ENCODE data around the gene MPIG6B. TPM values are rescaled to one million over a fixed set of nuclear protein-coding genes. Genes with fewer than 3 reads are reported as not detected.

Gene MPIG6B
- total RNA-seq, 2 experiments from 2014 or later = 0.15 to 0.19 TPM

- H3K4me3 Mint-ChIP-seq = no peak overlapping the region
- no peak overlapping the region for H3K27ac Mint-ChIP-seq
- no peak for DNase-seq
- no peaks in the 10 kb centered on the region for H3K9me3 Mint-ChIP-seq
- CTCF ChIA-PET = interaction anchor here (5.1 kb wide), 1 partner anchor 11 kb away, joined by 30 read pairs; no protein-coding TSS in a partner anchor
- peaks cover 8% of the 10 kb centered on the region for H3K4me1 Mint-ChIP-seq
- peaks cover 14% of the 10 kb centered on the region for H3K36me3 Mint-ChIP-seq (ENCODE audit: low read depth)
- H3K27me3 Mint-ChIP-seq = no peaks in the 10 kb centered on the region
- POLR2A ChIA-PET = no interaction called here
Measured at GRCh38 chr6:31758281-31758680, 35.1 kb downstream of the MPIG6B start.

- Mint-ChIP-seq H3K9me3 (no peaks in the 10 kb centered on the region), H3K4me3 (no peak overlapping the region), H3K4me1 (peaks cover 18% of the 10 kb centered on the region), H3K36me3 (ENCODE audit: low read depth) (peaks cover 20% of the 10 kb centered on the region), H3K27ac (no peak overlapping the region), H3K27me3 (no peaks in the 10 kb centered on the region)
- ChIA-PET CTCF (interaction anchor here (1.4 to 5.1 kb wide), 3 partner anchors 9 to 21 kb away, joined by 4 to 30 read pairs (median 5); partner anchors contain the start of gene MSH5), POLR2A (no interaction called here)
- DNase-seq = no peak
Measured at GRCh38 chr6:31760790-31761189, 37.6 kb downstream of the MPIG6B start.

GRCh38 chr6:31761343-31761742 lies 38.2 kb downstream of the MPIG6B start:
- Mint-ChIP-seq H3K36me3 (ENCODE audit: low read depth) (peaks cover 20% of the 10 kb centered on the region), H3K9me3 (no peaks in the 10 kb centered on the region), H3K4me1 (peaks cover 18% of the 10 kb centered on the region), H3K27me3 (no peaks in the 10 kb centered on the region), H3K4me3 (no peak overlapping the region), H3K27ac (no peak overlapping the region)
- POLR2A ChIA-PET = no interaction called here
- CTCF ChIA-PET = interaction anchor here (1.4 kb wide), 1 partner anchor 22 kb away, joined by 5 read pairs; the partner anchor contains the start of gene MSH5
- no peak for DNase-seq

- CTCF ChIA-PET = interaction anchor here (1.4 kb wide), 1 partner anchor 23 kb away, joined by 5 read pairs; the partner anchor contains the start of gene MSH5
Measured at GRCh38 chr6:31762356-31762755, 39.2 kb downstream of the MPIG6B start, which contains the start of gene SAPCD1. SAPCD1 (plus strand) TSS chr6:31762656; CDS start chr6:31763055, 399 bp downstream.

GRCh38 chr6:31762878-31763618 lies 39.9 kb downstream of the MPIG6B start:
- Mint-ChIP-seq H3K27ac (peak overlapping the region; percentile 76), H3K9me3 (no peaks in the 10 kb centered on the region), H3K4me3 (no peak overlapping the region), H3K27me3 (no peaks in the 10 kb centered on the region), H3K4me1 (peaks cover 21% of the 10 kb centered on the region), H3K36me3 (ENCODE audit: low read depth) (peaks cover 21% of the 10 kb centered on the region)
- POLR2A ChIA-PET = no interaction called here
- CTCF ChIA-PET = interaction anchor here (0.6 kb wide), 1 partner anchor 9 kb away, joined by 4 read pairs; no protein-coding TSS in a partner anchor
- DNase-seq = no peak

More at GRCh38 chr6:31762356-31762755, 39.2 kb downstream of the MPIG6B start, which contains the start of gene SAPCD1:
- Mint-ChIP-seq H3K4me3 (no peak within 1 kb of the TSS), H3K9me3 (no peaks in the 10 kb centered on the region), H3K27ac (peak within 1 kb of the TSS; percentile 76), H3K27me3 (no peaks in the 10 kb centered on the region), H3K36me3 (ENCODE audit: low read depth) (peaks cover 20% of the 10 kb centered on the region), H3K4me1 (peaks cover 18% of the 10 kb centered on the region)
- POLR2A ChIA-PET = no interaction called here
- DNase-seq = no peak

- POLR2A ChIA-PET = no interaction called here
- H3K4me1 Mint-ChIP-seq = peaks cover 26% of the 10 kb centered on the region
- CTCF ChIA-PET = no interaction called here
- no peaks in the 10 kb centered on the region for H3K27me3 Mint-ChIP-seq
- H3K9me3 Mint-ChIP-seq = no peaks in the 10 kb centered on the region
- peak overlapping the region; percentile 76 for H3K27ac Mint-ChIP-seq
- H3K36me3 Mint-ChIP-seq (ENCODE audit: low read depth) = peaks cover 21% of the 10 kb centered on the region
- no peak overlapping the region for H3K4me3 Mint-ChIP-seq
- no peak for DNase-seq
Measured at GRCh38 chr6:31763619-31763940, 40.4 kb downstream of the MPIG6B start.

- H3K4me1 Mint-ChIP-seq = peaks cover 29% of the 10 kb centered on the region
- ChIA-PET POLR2A (no interaction called here), CTCF (no interaction called here)
- no peaks in the 10 kb centered on the region for H3K9me3 Mint-ChIP-seq
- H3K27me3 Mint-ChIP-seq = no peaks in the 10 kb centered on the region
- H3K4me3 Mint-ChIP-seq = no peak overlapping the region
- DNase-seq = no peak
- H3K27ac Mint-ChIP-seq = peak overlapping the region; percentile 76
- H3K36me3 Mint-ChIP-seq (ENCODE audit: low read depth) = peaks cover 16% of the 10 kb centered on the region
Measured at GRCh38 chr6:31764198-31764597, 41.0 kb downstream of the MPIG6B start.

- Mint-ChIP-seq H3K27me3 (no peaks in the 10 kb centered on the region), H3K4me3 (no peak overlapping the region), H3K4me1 (peaks cover 33% of the 10 kb centered on the region), H3K27ac (no peak overlapping the region), H3K9me3 (no peaks in the 10 kb centered on the region), H3K36me3 (ENCODE audit: low read depth) (peaks cover 11% of the 10 kb centered on the region)
- CTCF ChIA-PET = interaction anchor here (1.3 kb wide), 1 partner anchor 9 kb away, joined by 7 read pairs; no protein-coding TSS in a partner anchor
- no peak for DNase-seq
- POLR2A ChIA-PET = no interaction called here
Measured at GRCh38 chr6:31765559-31765909, 42.4 kb downstream of the MPIG6B start.

GRCh38 chr6:31765910-31766794 lies 43.0 kb downstream of the MPIG6B start:
- H3K27ac Mint-ChIP-seq = peak overlapping the region; percentile 13
- POLR2A ChIA-PET = no interaction called here
- H3K27me3 Mint-ChIP-seq = no peaks in the 10 kb centered on the region

GRCh38 chr6:31767096-31767645 lies 44.0 kb downstream of the MPIG6B start:
- Mint-ChIP-seq H3K4me1 (peaks cover 46% of the 10 kb centered on the region), H3K4me3 (no peak overlapping the region), H3K9me3 (no peaks in the 10 kb centered on the region), H3K36me3 (ENCODE audit: low read depth) (peaks cover 8% of the 10 kb centered on the region), H3K27ac (no peak overlapping the region), H3K27me3 (no peaks in the 10 kb centered on the region)
- ChIA-PET POLR2A (no interaction called here), CTCF (interaction anchor here (0.5 kb wide), 1 partner anchor 11 kb away, joined by 4 read pairs; no protein-coding TSS in a partner anchor)
- no peak for DNase-seq

More at GRCh38 chr6:31765910-31766794, 43.0 kb downstream of the MPIG6B start:
- H3K36me3 Mint-ChIP-seq (ENCODE audit: low read depth) = peaks cover 11% of the 10 kb centered on the region
- H3K9me3 Mint-ChIP-seq = no peaks in the 10 kb centered on the region
- no peak overlapping the region for H3K4me3 Mint-ChIP-seq
- CTCF ChIA-PET = interaction anchor here (0.7 to 1.3 kb wide), 2 partner anchors 9 to 45 kb away, joined by 3 to 7 read pairs; no protein-coding TSS in a partner anchor
- peaks cover 39% of the 10 kb centered on the region for H3K4me1 Mint-ChIP-seq
- no peak for DNase-seq

GRCh38 chr6:31768363-31769257 lies 45.4 kb downstream of the MPIG6B start:
- peaks cover 6% of the 10 kb centered on the region for H3K36me3 Mint-ChIP-seq (ENCODE audit: low read depth)
- no peak for DNase-seq
- H3K9me3 Mint-ChIP-seq = no peaks in the 10 kb centered on the region
- no peaks in the 10 kb centered on the region for H3K27me3 Mint-ChIP-seq
- POLR2A ChIA-PET = interaction anchor here (1.2 kb wide), 1 partner anchor 12 kb away, joined by 5 read pairs; no protein-coding TSS in a partner anchor
- no peak overlapping the region for H3K27ac Mint-ChIP-seq
- H3K4me1 Mint-ChIP-seq = peaks cover 55% of the 10 kb centered on the region
- CTCF ChIA-PET = interaction anchor here (0.8 to 3.2 kb wide), 16 partner anchors 10 to 111 kb away, joined by 3 to 30 read pairs (median 8); partner anchors contain the start of genes ABHD16A, CLIC1, DDAH2 and HSPA1B
- no peak overlapping the region for H3K4me3 Mint-ChIP-seq
